ENCODE data around the gene SH3BGRL3. TPM values are rescaled to one million over a fixed set of nuclear protein-coding genes. Genes with fewer than 3 reads are reported as not detected.

SH3BGRL3 gene
- total and polyA plus RNA-seq, 2 of the 13 experiments (the other 11 are each of a cell fraction or from before 2014, with no cell fraction given) = 11.4 to 12.2 TPM

GRCh38 chr1:26290882-26291261 lies 11.0 kb downstream of the SH3BGRL3 start:
- H3K79me2 ChIP-seq (ENCODE audit: insufficient read depth, low read length) = no peaks in the 10 kb centered on the region
- intact Hi-C loops (cut with micrococcal nuclease; ENCODE audit: unreplicated experiment) (no loop called here), in situ Hi-C loops (cut with HindIII; ENCODE audit: extremely low pct_ligation_motif_present, low pct_unique_long_range_greater_than_20kb) (no loop called here)
- no peak for ATAC-seq
- H3K4me2 ChIP-seq (ENCODE audit: low read depth, low read length) = no peak overlapping the region
- FAIRE-seq = no peak
- no peaks in the 10 kb centered on the region for H3K4me1 ChIP-seq (ENCODE audit: insufficient read depth, low read length)
- H3K9me3 ChIP-seq (ENCODE audit: low read length) = no peaks in the 10 kb centered on the region
- CTCF ChIA-PET (ENCODE audit: low intra/inter-chr PET ratio, low total read pairs) = no interaction called here
- WGBS (ENCODE audit: low lambda C conversion rate) = 80% methylated on average over 6 of the region's 11 CpGs
- no peak for DNase-seq (ENCODE audit: low spot score)
- H2AFZ ChIP-seq (ENCODE audit: low read length) = no peak overlapping the region
- H4K20me1 ChIP-seq (ENCODE audit: insufficient read depth, low read length) = no peaks in the 10 kb centered on the region
- TF ChIP-seq ZNF788 (CRISPR knock-in tag; IDR thresholded peaks at IDR 0.05; ENCODE audit: borderline replicate concordance) (no peak), RNF219 (CRISPR knock-in tag; IDR thresholded peaks at IDR 0.05) (no peak), NPAS2 (CRISPR knock-in tag; IDR thresholded peaks at IDR 0.05; ENCODE audit: borderline replicate concordance) (no peak)
- no peaks in the 10 kb centered on the region for H3K27me3 ChIP-seq (ENCODE audit: control insufficient read depth in 1 of 2, insufficient read depth in 2 of 2, low read length in 2 of 2)
- POLR2A ChIA-PET = no interaction called here
- BruUV-seq (replicated peaks) = no TSS peak
- H3K4me3 ChIP-seq (replicated peaks in 1 of 3; ENCODE audit: insufficient read depth in 1 of 3, low read depth in 2 of 3, low read length in 3 of 3) = no peak overlapping the region
- H3K27ac ChIP-seq (ENCODE audit: extremely low read length, insufficient read depth, low read length) = no peak overlapping the region
- no peak overlapping the region for H3K9ac ChIP-seq (ENCODE audit: insufficient read depth, low read depth, low read length)
- peaks cover 0 to 1% of the 10 kb centered on the region in 2 experiments; a peak in 1 of 5 replicates for H3K36me3 ChIP-seq (replicated peaks in 1 of 2; ENCODE audit: control insufficient read depth in 1 of 2, insufficient read depth in 2 of 2, low read length in 2 of 2)

GRCh38 chr1:26291433-26291832 lies 11.5 kb downstream of the SH3BGRL3 start:
- H3K27ac ChIP-seq (ENCODE audit: extremely low read length, insufficient read depth, low read length) = no peak overlapping the region
- TF ChIP-seq ZNF354B (CRISPR knock-in tag; IDR thresholded peaks at IDR 0.05) (no peak), ZFY (CRISPR knock-in tag; IDR thresholded peaks at IDR 0.05) (no peak), DBP (CRISPR knock-in tag; IDR thresholded peaks at IDR 0.05; ENCODE audit: not compliant biosample characterization) (no peak), TEAD3 (CRISPR knock-in tag; optimal IDR thresholded peaks at IDR 0.05; ENCODE audit: borderline replicate concordance) (no peak), PRPF4 (IDR thresholded peaks at IDR 0.05; ENCODE audit: low read depth, low read length, poor library complexity, severe bottlenecking) (no peak), E2F1 (CRISPR knock-in tag; IDR thresholded peaks at IDR 0.05) (no peak), ZSCAN30 (CRISPR knock-in tag; IDR thresholded peaks at IDR 0.05) (no peak), GTF3A (CRISPR knock-in tag; conservative IDR thresholded peaks at IDR 0.05) (no peak), DMAP1 (CRISPR knock-in tag; IDR thresholded peaks at IDR 0.05) (no peak), MATR3 (CRISPR knock-in tag; IDR thresholded peaks at IDR 0.05) (no peak), ZC3H13 (CRISPR knock-in tag; IDR thresholded peaks at IDR 0.05) (no peak), ZNF674 (CRISPR knock-in tag; IDR thresholded peaks at IDR 0.05; ENCODE audit: low read depth) (no peak), ZNF720 (CRISPR knock-in tag; IDR thresholded peaks at IDR 0.05) (no peak), ZNF101 (CRISPR knock-in tag; IDR thresholded peaks at IDR 0.05; ENCODE audit: borderline replicate concordance, low read depth) (no peak), ZNF24 (IDR thresholded peaks at IDR 0.05) (no peak)

More at GRCh38 chr1:26291433-26291832, 11.5 kb downstream of the SH3BGRL3 start:
- ChIA-PET POLR2A (no interaction called here), CTCF (ENCODE audit: low intra/inter-chr PET ratio, low total read pairs) (no interaction called here)
- no peak for ATAC-seq
- H4K20me1 ChIP-seq (ENCODE audit: insufficient read depth, low read length) = no peaks in the 10 kb centered on the region
- H3K4me1 ChIP-seq (ENCODE audit: insufficient read depth, low read length) = no peaks in the 10 kb centered on the region
- no peak overlapping the region for H2AFZ ChIP-seq (ENCODE audit: low read length)
- FAIRE-seq = no peak
- no peaks in the 10 kb centered on the region for H3K27me3 ChIP-seq (ENCODE audit: control insufficient read depth in 1 of 2, insufficient read depth in 2 of 2, low read length in 2 of 2)
- H3K4me3 ChIP-seq (replicated peaks in 1 of 3; ENCODE audit: insufficient read depth in 1 of 3, low read depth in 2 of 3, low read length in 3 of 3) = no peak overlapping the region
- no peaks in the 10 kb centered on the region for H3K9me3 ChIP-seq (ENCODE audit: low read length)
- intact Hi-C loops (cut with micrococcal nuclease; ENCODE audit: unreplicated experiment) (no loop called here), in situ Hi-C loops (cut with HindIII; ENCODE audit: extremely low pct_ligation_motif_present, low pct_unique_long_range_greater_than_20kb) (no loop called here)
- no peaks in the 10 kb centered on the region for H3K79me2 ChIP-seq (ENCODE audit: insufficient read depth, low read length)
- no peak overlapping the region for H3K9ac ChIP-seq (ENCODE audit: insufficient read depth, low read depth, low read length)
- no peak overlapping the region for H3K4me2 ChIP-seq (ENCODE audit: low read depth, low read length)
- DNase-seq (ENCODE audit: low spot score) = no peak
- no CpG with 5 or more reads among the region's 3 CpGs for WGBS (ENCODE audit: low lambda C conversion rate)
- H3K36me3 ChIP-seq (replicated peaks in 1 of 2; ENCODE audit: control insufficient read depth in 1 of 2, insufficient read depth in 2 of 2, low read length in 2 of 2) = peaks cover 0 to 1% of the 10 kb centered on the region in 2 experiments; a peak in 1 of 5 replicates
- no TSS peak for BruUV-seq (replicated peaks)
